ENCODE measurements around the gene STXBP6. TPM values are rescaled to one million over a fixed set of nuclear protein-coding genes. Genes with fewer than 3 reads are reported as not detected.

The STXBP6 gene
- total and polyA plus RNA-seq, 2 donors (not counting 3 experiments of a cell fraction or from before 2014, with no cell fraction given) = 0.06 TPM; not detected in 1

DNA sequence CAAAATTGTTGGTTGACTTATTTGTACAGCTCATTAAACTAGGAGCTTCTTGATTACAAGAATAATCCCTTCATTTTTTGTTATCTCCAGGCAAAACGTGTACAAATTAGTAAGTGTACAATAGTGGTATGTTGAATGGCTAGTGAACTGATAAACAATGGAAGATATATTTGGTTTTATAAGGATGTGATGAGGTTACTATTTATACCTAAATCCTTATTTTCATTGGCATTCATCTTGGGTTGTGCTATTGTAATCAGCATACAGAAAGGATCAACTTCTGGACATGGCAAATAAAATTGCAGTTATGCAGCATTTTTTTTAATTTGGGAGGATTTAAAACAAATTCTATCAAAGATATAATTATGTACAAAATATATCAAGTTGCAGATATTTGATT lies 216.6 kb downstream of the STXBP6 start:
- no peak for DNase-seq (ENCODE audit: low read depth, low spot score)
- intact Hi-C loops (cut with micrococcal nuclease) = no loop called here
- H4K20me1 ChIP-seq (replicated peaks; ENCODE audit: control insufficient read depth, extremely low read depth, insufficient read depth, low read length) = no peaks in the 10 kb centered on the region
- no TSS peak for BruUV-seq (replicated peaks)
- no peak for FAIRE-seq
- H3K4me3 ChIP-seq (replicated peaks in 1 of 3; ENCODE audit: insufficient read depth in 1 of 3, low read depth in 1 of 3, low read length in 3 of 3) = no peak overlapping the region
- H3K36me3 ChIP-seq (ENCODE audit: control insufficient read depth in 2 of 2, extremely low read depth in 1 of 2, insufficient read depth in 2 of 2, low read length in 2 of 2) = no peaks in the 10 kb centered on the region
- H3K9ac ChIP-seq (replicated peaks; ENCODE audit: extremely low read depth, insufficient read depth, low read length) = no peak overlapping the region
- dilution Hi-C loops (cut with MboI; ENCODE audit: extremely low pct_ligation_motif_present, low sequenced_read_pairs) = no loop called here
- CTCF ChIA-PET = no interaction called here
- H3K27me3 ChIP-seq (ENCODE audit: control insufficient read depth in 2 of 2, insufficient read depth in 2 of 2, low read length in 2 of 2) = peaks cover 0 to 2% of the 10 kb centered on the region in 2 experiments
- H3K79me2 ChIP-seq (ENCODE audit: control insufficient read depth, insufficient read depth, low read length) = no peaks in the 10 kb centered on the region
- no peak overlapping the region for H2AFZ ChIP-seq (ENCODE audit: low read depth, low read length)
- TF ChIP-seq JUN (IDR thresholded peaks at IDR 0.05; ENCODE audit: borderline replicate concordance, insufficient read depth, insufficient read length, low read depth) (no peak), GATA2 (IDR thresholded peaks at IDR 0.05; ENCODE audit: insufficient read depth, insufficient read length, low read depth, low read length) (no peak), FOS (IDR thresholded peaks at IDR 0.05; ENCODE audit: borderline replicate concordance, insufficient read depth, low read length) (no peak), POLR2A (IDR thresholded peaks at IDR 0.05; ENCODE audit: low read depth, low read length) (no peak), CTCF (IDR thresholded peaks at IDR 0.05; ENCODE audit: extremely low read depth in 1 of 2, insufficient read depth in 1 of 2, low read depth in 1 of 2, low read length in 2 of 2) (no peak)
- POLR2A ChIA-PET = no interaction called here
- H3K9me1 ChIP-seq (replicated peaks; ENCODE audit: control insufficient read depth, extremely low read depth, insufficient read depth, low read length) = no peaks in the 10 kb centered on the region
- H3K4me1 ChIP-seq (ENCODE audit: control insufficient read depth, extremely low read depth, insufficient read depth, low read length) = no peaks in the 10 kb centered on the region
- no peak overlapping the region for H3K27ac ChIP-seq (ENCODE audit: insufficient read depth, low read depth, low read length)
- no peak overlapping the region for H3K4me2 ChIP-seq (ENCODE audit: insufficient read depth, low read length)
- no peaks in the 10 kb centered on the region for H3K9me3 ChIP-seq (replicated peaks; ENCODE audit: control insufficient read depth, insufficient read depth, low read length)

DNA sequence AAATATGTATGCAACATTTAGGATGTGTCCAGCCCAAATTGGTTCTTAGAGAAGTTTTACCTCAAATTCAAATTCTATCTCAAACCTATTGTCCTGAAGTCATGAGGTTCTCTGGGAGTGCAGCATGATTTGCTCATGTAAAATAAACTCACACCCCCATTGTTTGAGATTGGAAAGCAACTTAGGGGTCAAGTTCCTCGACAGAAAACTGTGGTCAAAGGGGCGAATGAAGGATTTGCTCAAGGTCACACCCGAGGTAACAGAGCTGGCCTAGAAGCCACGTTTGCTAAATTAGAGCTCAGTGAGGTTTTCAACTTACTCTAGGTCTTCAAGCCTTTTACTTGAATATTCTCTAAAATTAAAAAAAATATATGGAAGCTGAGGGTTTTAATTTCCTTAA lies 218.3 kb downstream of the STXBP6 start:
- FAIRE-seq = no peak

More for the DNA sequence above, 218.3 kb downstream of the STXBP6 start:
- no peaks in the 10 kb centered on the region for H3K36me3 ChIP-seq (ENCODE audit: control insufficient read depth in 2 of 2, extremely low read depth in 1 of 2, insufficient read depth in 2 of 2, low read length in 2 of 2)
- POLR2A ChIA-PET = no interaction called here
- H3K4me2 ChIP-seq (ENCODE audit: insufficient read depth, low read length) = no peak overlapping the region
- peaks cover 0 to 2% of the 10 kb centered on the region in 2 experiments for H3K27me3 ChIP-seq (ENCODE audit: control insufficient read depth in 2 of 2, insufficient read depth in 2 of 2, low read length in 2 of 2)
- dilution Hi-C loops (cut with MboI; ENCODE audit: extremely low pct_ligation_motif_present, low sequenced_read_pairs) (no loop called here), intact Hi-C loops (cut with micrococcal nuclease) (no loop called here)
- H4K20me1 ChIP-seq (replicated peaks; ENCODE audit: control insufficient read depth, extremely low read depth, insufficient read depth, low read length) = no peaks in the 10 kb centered on the region
- TF ChIP-seq POLR2A (IDR thresholded peaks at IDR 0.05; ENCODE audit: low read depth, low read length) = no peak
- TF ChIP-seq MAX (IDR thresholded peaks at IDR 0.05; ENCODE audit: insufficient read depth, insufficient read length) = no peak
- no peak for TF ChIP-seq POLR2AphosphoS5 (IDR thresholded peaks at IDR 0.05; ENCODE audit: insufficient read depth, low read depth, low read length)
- no peak overlapping the region for H3K27ac ChIP-seq (ENCODE audit: insufficient read depth, low read depth, low read length)
- no peaks in the 10 kb centered on the region for H3K9me3 ChIP-seq (replicated peaks; ENCODE audit: control insufficient read depth, insufficient read depth, low read length)
- H3K4me1 ChIP-seq (ENCODE audit: control insufficient read depth, extremely low read depth, insufficient read depth, low read length) = no peaks in the 10 kb centered on the region
- DNase-seq (ENCODE audit: low read depth, low spot score) = no peak
- H3K4me3 ChIP-seq (replicated peaks in 1 of 3; ENCODE audit: insufficient read depth in 1 of 3, low read depth in 1 of 3, low read length in 3 of 3) = no peak overlapping the region
- H3K9me1 ChIP-seq (replicated peaks; ENCODE audit: control insufficient read depth, extremely low read depth, insufficient read depth, low read length) = no peaks in the 10 kb centered on the region
- H2AFZ ChIP-seq (ENCODE audit: low read depth, low read length) = no peak overlapping the region
- BruUV-seq (replicated peaks) = no TSS peak
- no peak overlapping the region for H3K9ac ChIP-seq (replicated peaks; ENCODE audit: extremely low read depth, insufficient read depth, low read length)
- H3K79me2 ChIP-seq (ENCODE audit: control insufficient read depth, insufficient read depth, low read length) = no peaks in the 10 kb centered on the region
- CTCF ChIA-PET = no interaction called here

Data from endothelial cell of umbilical vein (primary cell).